Sigmoid colon (tissue), 4 donors: ENCODE measurements around the gene ETV3.

Experiments used
- CTCF ChIP-seq, 4 experiments: fragments of 450-650 bp in 3 of 4; fragments of 200-600 bp in 1 of 4; IDR thresholded peaks; one replicate each; pipeline ENCODE4 v1.5.1; 2016 to 2019; ENCODE audit warnings: antibody characterized with exemption in 4 of 4, mild to moderate bottlenecking in 3 of 4, moderate library complexity in 2 of 4
- EP300 ChIP-seq, 4 donors: sonication (generic); formaldehyde crosslinking; IDR thresholded peaks; one replicate each; pipeline ENCODE4 v1.6.1; 2017; ENCODE audit warnings: antibody characterized with exemption in 4 of 4
- POLR2A ChIP-seq, 2 donors: fragments of 450-650 bp; IDR thresholded peaks; one replicate each; pipeline ENCODE4 v1.6.1; 2016; ENCODE audit warnings: antibody characterized with exemption in 2 of 2, mild to moderate bottlenecking in 2 of 2, moderate library complexity in 2 of 2
- POLR2AphosphoS5 ChIP-seq, 4 donors: sonication (generic); formaldehyde crosslinking; IDR thresholded peaks; one replicate each; pipeline ENCODE4 v1.6.1; 2017; ENCODE audit warnings: antibody characterized with exemption in 4 of 4

DNA sequence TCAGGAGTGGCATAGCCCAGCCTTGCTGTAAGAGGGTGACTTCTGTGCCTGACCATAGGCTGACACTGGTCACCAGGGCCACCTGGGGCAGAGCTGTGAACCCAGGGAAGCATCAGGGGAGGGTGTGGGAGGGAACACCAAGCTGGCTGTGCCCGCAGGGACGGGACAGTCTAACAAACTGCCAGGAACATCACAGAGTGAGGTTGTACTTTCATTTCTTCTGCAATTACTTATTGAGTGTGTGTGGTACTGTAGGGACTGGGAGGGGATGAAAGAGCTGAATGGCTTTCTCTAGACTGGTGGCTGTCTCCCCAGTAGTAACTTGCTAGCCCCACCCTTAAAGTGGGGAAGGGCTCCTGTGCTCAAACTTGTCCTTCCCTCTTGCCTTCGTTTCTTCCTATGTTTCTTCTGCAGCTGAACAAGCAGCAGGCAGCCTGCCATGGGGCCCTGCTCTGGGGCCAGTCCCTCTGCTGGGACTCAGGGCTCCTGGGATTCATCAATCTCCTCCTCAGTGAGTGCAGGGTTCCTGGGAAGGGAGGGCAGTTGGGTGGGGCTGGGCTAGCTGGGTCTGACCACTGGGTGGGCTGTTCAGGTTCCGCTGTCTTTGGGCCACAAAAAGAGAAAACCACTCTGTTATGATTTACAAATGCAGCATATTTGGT is 39.7 kb upstream of the ETV3 start:
- TF ChIP-seq POLR2AphosphoS5 (IDR thresholded peaks at IDR 0.05), result no peak
- no peak for TF ChIP-seq CTCF (IDR thresholded peaks at IDR 0.05)
- no peak for TF ChIP-seq POLR2A (IDR thresholded peaks at IDR 0.05)
- TF ChIP-seq EP300 (IDR thresholded peaks at IDR 0.05), result no peak
